Measurements from ENCODE around the gene FRZB.

FRZB gene

GRCh38 chr2:182868054-182868796, 1.8 kb upstream of the FRZB start:
- H3K36me3 Mint-ChIP-seq (ENCODE audit: low read depth): no peaks in the 10 kb centered on the region
- peaks cover 10% of the 10 kb centered on the region for H3K4me1 Mint-ChIP-seq
- no peak overlapping the region for H3K4me3 Mint-ChIP-seq
- DNase-seq (no peak), ATAC-seq (no peak)
- H3K27me3 Mint-ChIP-seq: peaks cover 59% of the 10 kb centered on the region
- no peak overlapping the region for H3K27ac Mint-ChIP-seq
- H3K9me3 Mint-ChIP-seq: no peaks in the 10 kb centered on the region

GRCh38 chr2:182867426-182868053, 1.1 kb upstream of the FRZB start:
- no peak overlapping the region for H3K4me3 Mint-ChIP-seq

GRCh38 chr2:182866095-182866460, 359 bp downstream of the FRZB start:
- DNase-seq: peak; percentile 1
- peak; percentile 14 for ATAC-seq

More at GRCh38 chr2:182867426-182868053, 1.1 kb upstream of the FRZB start:
- Mint-ChIP-seq H3K27ac (no peak overlapping the region), H3K36me3 (ENCODE audit: low read depth) (no peaks in the 10 kb centered on the region), H3K4me1 (peaks cover 10% of the 10 kb centered on the region), H3K27me3 (peaks cover 63% of the 10 kb centered on the region), H3K9me3 (no peaks in the 10 kb centered on the region)
- ATAC-seq: no peak
- DNase-seq: no peak

GRCh38 chr2:182864949-182865570, 1.4 kb downstream of the FRZB start:
- Mint-ChIP-seq H3K9me3 (no peaks in the 10 kb centered on the region), H3K4me3 (no peak overlapping the region), H3K27me3 (peaks cover 67% of the 10 kb centered on the region), H3K36me3 (ENCODE audit: low read depth) (no peaks in the 10 kb centered on the region), H3K27ac (no peak overlapping the region), H3K4me1 (peaks cover 10% of the 10 kb centered on the region)
- DNase-seq: no peak
- ATAC-seq: no peak

More at GRCh38 chr2:182866095-182866460, 359 bp downstream of the FRZB start:
- Mint-ChIP-seq H3K4me3 (peak overlapping the region; percentile 35), H3K4me1 (peaks cover 10% of the 10 kb centered on the region), H3K9me3 (no peaks in the 10 kb centered on the region), H3K27me3 (peaks cover 63% of the 10 kb centered on the region), H3K27ac (no peak overlapping the region), H3K36me3 (ENCODE audit: low read depth) (no peaks in the 10 kb centered on the region)

- H3K9me3 Mint-ChIP-seq: no peaks in the 10 kb centered on the region
- no peak overlapping the region for H3K4me3 Mint-ChIP-seq
- no peak overlapping the region for H3K27ac Mint-ChIP-seq
- peaks cover 10% of the 10 kb centered on the region for H3K4me1 Mint-ChIP-seq
- ATAC-seq (no peak), DNase-seq (no peak)
- peaks cover 57% of the 10 kb centered on the region for H3K27me3 Mint-ChIP-seq
- no peaks in the 10 kb centered on the region for H3K36me3 Mint-ChIP-seq (ENCODE audit: low read depth)
Measured at GRCh38 chr2:182863642-182864041, 2.8 kb downstream of the FRZB start.

GRCh38 chr2:182862091-182862490, 4.3 kb downstream of the FRZB start:
- H3K27me3 Mint-ChIP-seq: peaks cover 46% of the 10 kb centered on the region
- H3K4me1 Mint-ChIP-seq: peaks cover 10% of the 10 kb centered on the region
- H3K36me3 Mint-ChIP-seq (ENCODE audit: low read depth): no peaks in the 10 kb centered on the region
- H3K9me3 Mint-ChIP-seq: no peaks in the 10 kb centered on the region
- no peak for ATAC-seq
- H3K4me3 Mint-ChIP-seq: no peak overlapping the region
- no peak overlapping the region for H3K27ac Mint-ChIP-seq
- DNase-seq: no peak

- ATAC-seq (no peak), DNase-seq (no peak)
- Mint-ChIP-seq H3K36me3 (ENCODE audit: low read depth) (no peaks in the 10 kb centered on the region), H3K27me3 (peaks cover 38% of the 10 kb centered on the region), H3K4me3 (no peak overlapping the region), H3K27ac (no peak overlapping the region), H3K4me1 (peaks cover 3% of the 10 kb centered on the region), H3K9me3 (peaks cover 4% of the 10 kb centered on the region)
Measured at GRCh38 chr2:182860858-182861257, 5.6 kb downstream of the FRZB start.

- Mint-ChIP-seq H3K9me3 (peaks cover 4% of the 10 kb centered on the region), H3K4me3 (no peak overlapping the region), H3K36me3 (ENCODE audit: low read depth) (no peaks in the 10 kb centered on the region), H3K27me3 (peaks cover 21% of the 10 kb centered on the region), H3K4me1 (no peaks in the 10 kb centered on the region), H3K27ac (no peak overlapping the region)
- DNase-seq: no peak
- no peak for ATAC-seq
Measured at GRCh38 chr2:182858671-182859070, 7.8 kb downstream of the FRZB start.

- ATAC-seq: no peak
- H3K27ac Mint-ChIP-seq: no peak overlapping the region
- no peaks in the 10 kb centered on the region for H3K4me1 Mint-ChIP-seq
- no peaks in the 10 kb centered on the region for H3K36me3 Mint-ChIP-seq (ENCODE audit: low read depth)
- H3K9me3 Mint-ChIP-seq: peaks cover 4% of the 10 kb centered on the region
- no peak for DNase-seq
- H3K4me3 Mint-ChIP-seq: no peak overlapping the region
- peaks cover 15% of the 10 kb centered on the region for H3K27me3 Mint-ChIP-seq
Measured at GRCh38 chr2:182855376-182855775, 11.1 kb downstream of the FRZB start.

- Mint-ChIP-seq H3K4me3 (no peak overlapping the region), H3K9me3 (peaks cover 4% of the 10 kb centered on the region), H3K27ac (no peak overlapping the region), H3K27me3 (peaks cover 16% of the 10 kb centered on the region), H3K36me3 (ENCODE audit: low read depth) (no peaks in the 10 kb centered on the region), H3K4me1 (no peaks in the 10 kb centered on the region)
- ATAC-seq (no peak), DNase-seq (no peak)
Measured at GRCh38 chr2:182854375-182855105, 11.9 kb downstream of the FRZB start.

GRCh38 chr2:182852801-182853200, 13.6 kb downstream of the FRZB start:
- peaks cover 4% of the 10 kb centered on the region for H3K9me3 Mint-ChIP-seq
- no peaks in the 10 kb centered on the region for H3K36me3 Mint-ChIP-seq (ENCODE audit: low read depth)
- peaks cover 16% of the 10 kb centered on the region for H3K27me3 Mint-ChIP-seq
- ATAC-seq: no peak
- H3K4me1 Mint-ChIP-seq: no peaks in the 10 kb centered on the region
- H3K4me3 Mint-ChIP-seq: no peak overlapping the region
- DNase-seq: no peak
- H3K27ac Mint-ChIP-seq: no peak overlapping the region

- Mint-ChIP-seq H3K27ac (no peak overlapping the region), H3K9me3 (peaks cover 4% of the 10 kb centered on the region), H3K27me3 (peaks cover 11% of the 10 kb centered on the region), H3K4me3 (no peak overlapping the region), H3K36me3 (ENCODE audit: low read depth) (no peaks in the 10 kb centered on the region), H3K4me1 (no peaks in the 10 kb centered on the region)
- DNase-seq: no peak
- ATAC-seq: no peak
Measured at GRCh38 chr2:182852090-182852489, 14.3 kb downstream of the FRZB start.

GRCh38 chr2:182845794-182846417, 20.5 kb downstream of the FRZB start:
- no peak overlapping the region for H3K27ac Mint-ChIP-seq
- peaks cover 12% of the 10 kb centered on the region for H3K27me3 Mint-ChIP-seq
- DNase-seq (no peak), ATAC-seq (no peak)
- no peaks in the 10 kb centered on the region for H3K36me3 Mint-ChIP-seq (ENCODE audit: low read depth)
- H3K9me3 Mint-ChIP-seq: no peaks in the 10 kb centered on the region
- no peaks in the 10 kb centered on the region for H3K4me1 Mint-ChIP-seq
- no peak overlapping the region for H3K4me3 Mint-ChIP-seq

GRCh38 chr2:182836451-182836850, 30.0 kb downstream of the FRZB start:
- no peaks in the 10 kb centered on the region for H3K9me3 Mint-ChIP-seq
- no peak overlapping the region for H3K27ac Mint-ChIP-seq
- no peaks in the 10 kb centered on the region for H3K36me3 Mint-ChIP-seq (ENCODE audit: low read depth)
- peaks cover 24% of the 10 kb centered on the region for H3K27me3 Mint-ChIP-seq
- ATAC-seq: no peak
- no peak for DNase-seq
- no peak overlapping the region for H3K4me3 Mint-ChIP-seq
- H3K4me1 Mint-ChIP-seq: no peaks in the 10 kb centered on the region

All from activated naive CD8-positive, alpha-beta T cell treated with anti-CD3 and anti-CD28 coated beads, Interleukin-2, amount 50 U/mL, for 24 hours (primary cell).